Chondrocyte (in vitro differentiated cells): ENCODE results near the gene GPC6. TPM values are rescaled to one million over a fixed set of nuclear protein-coding genes. Genes with fewer than 3 reads are reported as not detected.

Experiments
- DNase-seq: peaks from one replicate; pipeline ENCODE4 v3.0.0; 2021; ENCODE audit warnings: mixed read lengths, low spot score
- H3K27ac Mint-ChIP-seq: one replicate; pipeline ENCODE4 v1.8.0; 2021; ENCODE audit warnings: mild to moderate bottlenecking, moderate library complexity, mixed read lengths; ENCODE audit not compliant: unreplicated experiment
- H3K27me3 Mint-ChIP-seq: 2 replicates; pipeline ENCODE4 v1.8.0; 2021; ENCODE audit warnings: low read depth, mixed read lengths
- H3K36me3 Mint-ChIP-seq: 2 replicates; pipeline ENCODE4 v1.8.0; 2021; ENCODE audit warnings: low read depth, mixed read lengths
- H3K4me1 Mint-ChIP-seq: 2 replicates; pipeline ENCODE4 v1.8.0; 2021; ENCODE audit warnings: low read depth, mild to moderate bottlenecking, mixed read lengths
- H3K4me3 Mint-ChIP-seq: one replicate; pipeline ENCODE4 v1.8.0; 2021; ENCODE audit warnings: mild to moderate bottlenecking, moderate library complexity, mixed read lengths; ENCODE audit not compliant: unreplicated experiment
- H3K9me3 Mint-ChIP-seq: 2 replicates; pipeline ENCODE4 v1.8.0; 2021; ENCODE audit warnings: low read depth, mixed read lengths
- CTCF ChIP-seq: fragments of 200-600 bp; sonication (generic); IDR thresholded peaks from 2 replicates; pipeline ENCODE4 v1.5.0; 2021; ENCODE audit warnings: antibody characterized with exemption, mild to moderate bottlenecking, moderate library complexity
- total RNA-seq: library from RNA; stranded (reverse); gene quantifications from 3 replicates; pipeline ENCODE4 v1.2.1, GENCODE V29; 2021

The GPC6 gene
- total RNA-seq, 1 donor from 2014 or later = 76.1 TPM

DNA sequence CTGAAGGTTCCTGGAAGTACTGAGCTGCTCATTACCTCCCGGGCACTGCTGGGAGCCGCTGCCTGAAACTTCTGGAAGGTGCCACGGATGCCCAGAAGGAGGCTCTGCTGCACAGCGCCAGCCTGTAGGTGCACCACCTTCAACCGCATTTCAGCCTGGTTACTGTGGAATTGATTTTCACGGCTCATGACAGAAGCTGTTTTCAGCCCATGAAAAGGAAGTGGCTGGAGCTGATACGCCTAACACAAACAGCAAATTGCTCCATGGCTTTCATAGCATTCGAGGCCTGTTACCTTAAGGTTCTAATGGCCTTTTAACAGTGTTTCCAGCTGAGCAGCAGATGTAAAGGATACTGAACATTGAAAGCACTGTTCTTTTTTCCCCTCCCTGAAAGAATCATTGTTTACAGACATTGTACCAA lies 22.0 kb downstream of the GPC6 start:
- H3K4me3 Mint-ChIP-seq = peak overlapping the region; percentile 26
- H3K27ac Mint-ChIP-seq = peak overlapping the region; percentile 93
- peaks cover 8% of the 10 kb centered on the region for H3K9me3 Mint-ChIP-seq
- TF ChIP-seq CTCF = peak; percentile 85
- H3K36me3 Mint-ChIP-seq = no peaks in the 10 kb centered on the region
- H3K4me1 Mint-ChIP-seq = peaks cover 75% of the 10 kb centered on the region
- no peaks in the 10 kb centered on the region for H3K27me3 Mint-ChIP-seq
- DNase-seq = peak; percentile 78

DNA sequence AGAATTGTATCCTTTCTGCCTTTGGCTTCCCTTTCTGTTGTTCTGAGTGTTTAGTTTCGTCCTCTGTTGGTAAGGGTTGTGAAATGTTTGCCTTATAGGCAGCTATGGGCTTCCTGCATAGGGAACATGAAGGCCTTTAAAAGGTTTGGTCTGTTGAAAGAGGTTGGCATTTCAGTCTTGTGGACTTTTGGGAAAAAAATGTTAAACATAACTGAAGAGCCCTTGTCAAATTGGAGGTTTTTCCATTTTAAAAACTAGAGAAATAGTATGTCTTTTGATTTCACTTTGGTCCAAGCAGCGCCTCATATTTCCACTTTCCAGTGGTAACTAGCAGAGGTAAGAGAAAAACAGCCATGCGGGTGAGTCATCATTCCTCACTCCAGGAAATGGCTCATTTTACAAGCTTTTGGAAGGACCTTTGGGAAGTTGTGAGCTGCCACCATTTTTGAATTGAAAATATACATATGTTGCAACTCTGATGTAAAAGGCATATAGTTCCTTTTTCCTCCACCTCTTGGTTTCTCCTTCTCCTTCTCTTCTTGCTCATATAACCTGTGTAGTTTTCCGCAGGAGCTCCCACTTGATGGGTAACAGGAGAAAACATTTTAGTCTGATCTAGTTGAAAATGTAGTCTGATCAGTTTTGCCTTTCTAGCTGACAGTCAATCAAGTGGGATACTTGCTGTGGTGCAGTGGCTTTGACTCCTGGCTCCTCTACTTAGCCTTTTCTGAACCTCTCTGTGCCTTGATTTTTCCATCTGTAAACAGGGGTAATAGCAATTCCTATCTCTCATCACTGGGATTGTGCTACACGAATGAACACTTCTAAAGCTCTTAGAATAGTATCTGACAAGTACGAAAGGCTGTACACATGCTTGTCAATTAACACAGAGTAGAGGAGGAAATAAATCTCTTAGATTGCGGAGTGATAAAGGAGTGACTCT lies 23.0 kb downstream of the GPC6 start:
- no peaks in the 10 kb centered on the region for H3K36me3 Mint-ChIP-seq
- H3K9me3 Mint-ChIP-seq = peaks cover 8% of the 10 kb centered on the region
- no peaks in the 10 kb centered on the region for H3K27me3 Mint-ChIP-seq
- DNase-seq = no peak
- no peak for TF ChIP-seq CTCF
- peaks cover 73% of the 10 kb centered on the region for H3K4me1 Mint-ChIP-seq
- peak overlapping the region; percentile 28 for H3K4me3 Mint-ChIP-seq
- H3K27ac Mint-ChIP-seq = peak overlapping the region; percentile 93

GRCh38 chr13:93254775-93255174 lies 28.2 kb downstream of the GPC6 start:
- Mint-ChIP-seq H3K27me3 (no peaks in the 10 kb centered on the region), H3K36me3 (no peaks in the 10 kb centered on the region), H3K27ac (no peak overlapping the region), H3K4me3 (no peak overlapping the region), H3K9me3 (peaks cover 6% of the 10 kb centered on the region), H3K4me1 (peaks cover 50% of the 10 kb centered on the region)
- DNase-seq = no peak
- no peak for TF ChIP-seq CTCF

DNA sequence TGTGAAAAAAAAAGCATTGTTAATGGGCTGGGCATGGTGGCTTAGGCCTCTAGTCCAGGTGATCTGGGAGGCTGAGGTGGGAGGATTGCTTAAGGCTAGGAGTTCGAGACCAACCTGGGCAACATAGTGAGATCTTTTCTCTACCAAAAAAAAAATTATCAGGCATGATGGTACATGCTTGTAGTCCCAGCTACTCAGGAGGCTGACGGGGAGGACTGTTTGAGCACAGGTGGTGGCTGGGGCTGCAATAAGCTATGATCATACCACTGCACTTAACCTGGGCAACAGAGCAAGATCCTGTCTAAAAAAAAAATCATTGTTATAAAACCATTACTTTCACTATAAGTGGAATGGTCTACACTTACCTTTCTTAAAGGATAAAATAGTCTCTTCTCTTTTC lies 30.4 kb downstream of the GPC6 start:
- no peak for DNase-seq
- no peak overlapping the region for H3K27ac Mint-ChIP-seq

More for the DNA sequence above, 30.4 kb downstream of the GPC6 start:
- Mint-ChIP-seq H3K4me1 (peaks cover 41% of the 10 kb centered on the region), H3K4me3 (no peak overlapping the region), H3K27me3 (no peaks in the 10 kb centered on the region), H3K9me3 (peaks cover 3% of the 10 kb centered on the region), H3K36me3 (no peaks in the 10 kb centered on the region)
- no peak for TF ChIP-seq CTCF
